Fibroblast of gingiva (primary cell): Measurements from ENCODE around the gene PTPRU.

ENCODE experiments used
- DNase-seq: peaks from one replicate; pipeline ENCODE4 v3.0.0-alpha.2; 2011; ENCODE audit warnings: low read depth

PTPRU gene

GRCh38 chr1:29335573-29335972 lies 99.3 kb downstream of the PTPRU start:
- no peak for DNase-seq

- peak; percentile 6 for DNase-seq
These were observed 102.7 kb downstream of the PTPRU start for GRCh38 chr1:29338908-29339575.

GRCh38 chr1:29341936-29342335 lies 105.6 kb downstream of the PTPRU start:
- no peak for DNase-seq

- no peak for DNase-seq
These were observed 106.0 kb downstream of the PTPRU start for GRCh38 chr1:29342351-29342750.

GRCh38 chr1:29342983-29343382 lies 106.7 kb downstream of the PTPRU start:
- DNase-seq: no peak

GRCh38 chr1:29343476-29343875 lies 107.2 kb downstream of the PTPRU start:
- no peak for DNase-seq

GRCh38 chr1:29343908-29344307 lies 107.6 kb downstream of the PTPRU start:
- no peak for DNase-seq

- no peak for DNase-seq
These were observed 108.0 kb downstream of the PTPRU start for GRCh38 chr1:29344336-29344735.

- no peak for DNase-seq
These were observed 110.3 kb downstream of the PTPRU start for GRCh38 chr1:29346576-29346975.

GRCh38 chr1:29349871-29350491 lies 113.7 kb downstream of the PTPRU start:
- no peak for DNase-seq

GRCh38 chr1:29352719-29353420 lies 116.5 kb downstream of the PTPRU start:
- DNase-seq: no peak

- no peak for DNase-seq
These were observed 118.3 kb downstream of the PTPRU start for GRCh38 chr1:29354511-29355098.

GRCh38 chr1:29355375-29355774 lies 119.1 kb downstream of the PTPRU start:
- no peak for DNase-seq

GRCh38 chr1:29356663-29357062 lies 120.3 kb downstream of the PTPRU start:
- DNase-seq: no peak

- no peak for DNase-seq
These were observed 121.1 kb downstream of the PTPRU start for GRCh38 chr1:29357452-29357851.

GRCh38 chr1:29358183-29358582 lies 121.9 kb downstream of the PTPRU start:
- no peak for DNase-seq

GRCh38 chr1:29360768-29361167 lies 124.4 kb downstream of the PTPRU start:
- DNase-seq: no peak

GRCh38 chr1:29361686-29362085 lies 125.4 kb downstream of the PTPRU start:
- no peak for DNase-seq

GRCh38 chr1:29362116-29362515 lies 125.8 kb downstream of the PTPRU start:
- DNase-seq: no peak

- no peak for DNase-seq
These were observed 126.4 kb downstream of the PTPRU start for GRCh38 chr1:29362764-29363163.

GRCh38 chr1:29363536-29363935 lies 127.2 kb downstream of the PTPRU start:
- DNase-seq: no peak

- no peak for DNase-seq
These were observed 127.9 kb downstream of the PTPRU start for GRCh38 chr1:29364101-29364678.
